H9 (cell line): Measurements from ENCODE around the gene TENM3. TPM values are rescaled to one million over a fixed set of nuclear protein-coding genes. Genes with fewer than 3 reads are reported as not detected.

Source experiments
- DNase-seq: peaks from one replicate; pipeline ENCODE4 v3.0.0-alpha.2; 2017
- H2AFZ ChIP-seq: one replicate; pipeline ENCODE4 v1.6.1; 2013; ENCODE audit warnings: mild to moderate bottlenecking, low read length, control low read depth, moderate library complexity
- H2AK5ac ChIP-seq: 2 replicates; pipeline ENCODE4 v1.6.1; 2013; ENCODE audit warnings: low read length, control low read depth, mixed read lengths; ENCODE audit not compliant: insufficient read length
- H2BK120ac ChIP-seq: one replicate; pipeline ENCODE4 v1.6.1; 2013; ENCODE audit warnings: low read depth, mild to moderate bottlenecking, low read length, control low read depth, inconsistent platforms; ENCODE audit not compliant: poor library complexity, severe bottlenecking
- H2BK12ac ChIP-seq: 2 replicates; pipeline ENCODE4 v1.6.1; 2013; ENCODE audit warnings: low read length, control low read depth, mixed read lengths, low read depth; ENCODE audit not compliant: insufficient read length
- H2BK15ac ChIP-seq: 2 replicates; pipeline ENCODE4 v1.6.1; 2013; ENCODE audit warnings: low read depth, low read length, control low read depth
- H2BK20ac ChIP-seq: one replicate; pipeline ENCODE4 v1.6.1; 2013; ENCODE audit warnings: low read depth, mild to moderate bottlenecking, low read length, control low read depth, inconsistent platforms; ENCODE audit not compliant: poor library complexity, severe bottlenecking
- H2BK5ac ChIP-seq: 2 replicates; pipeline ENCODE4 v1.6.1; 2013; ENCODE audit warnings: low read length, control low read depth, mixed read lengths; ENCODE audit not compliant: insufficient read length
- H3K14ac ChIP-seq: 2 replicates; pipeline ENCODE4 v1.6.1; 2013; ENCODE audit warnings: low read length, control low read depth; ENCODE audit not compliant: insufficient read depth
- H3K18ac ChIP-seq: 2 replicates; pipeline ENCODE4 v1.6.1; 2013; ENCODE audit warnings: low read depth, mild to moderate bottlenecking, mixed read lengths, low read length, control low read depth; ENCODE audit not compliant: insufficient read length
- H3K23ac ChIP-seq: 2 replicates; pipeline ENCODE4 v1.6.1; 2013; ENCODE audit warnings: low read length, control low read depth, mixed read lengths, low read depth; ENCODE audit not compliant: insufficient read length
- H3K23me2 ChIP-seq: 2 replicates; pipeline ENCODE4 v1.6.1; 2013; ENCODE audit warnings: low read depth, mild to moderate bottlenecking, mixed read lengths, low read length, control low read depth; ENCODE audit not compliant: insufficient read length, poor library complexity, severe bottlenecking
- H3K27ac ChIP-seq: 2 replicates; pipeline ENCODE4 v1.5.1; 2013; ENCODE audit warnings: low read length, control low read depth, mixed read lengths, low read depth; ENCODE audit not compliant: insufficient read length
- H3K27me3 ChIP-seq: 2 replicates; pipeline ENCODE4 v1.6.1; 2013; ENCODE audit warnings: low read length, control low read depth, inconsistent platforms; ENCODE audit not compliant: insufficient read depth
- H3K4ac ChIP-seq: 2 replicates; pipeline ENCODE4 v1.6.1; 2013; ENCODE audit warnings: low read depth, mild to moderate bottlenecking, control low read depth, inconsistent platforms, low read length, moderate library complexity
- H3K4me1 ChIP-seq: 2 replicates; pipeline ENCODE4 v1.6.1; 2013; ENCODE audit warnings: low read length, control low read depth, inconsistent platforms; ENCODE audit not compliant: insufficient read depth
- H3K4me2 ChIP-seq: 2 replicates; pipeline ENCODE4 v1.6.1; 2013; ENCODE audit warnings: low read length, control low read depth, mixed read lengths; ENCODE audit not compliant: insufficient read length, insufficient read depth
- H3K56ac ChIP-seq: 2 replicates; pipeline ENCODE4 v1.6.1; 2013; ENCODE audit warnings: low read depth, mild to moderate bottlenecking, mixed read lengths, low read length, control low read depth; ENCODE audit not compliant: insufficient read length
- H3K79me1 ChIP-seq: 2 replicates; pipeline ENCODE4 v1.6.1; 2013; ENCODE audit warnings: low read depth, mild to moderate bottlenecking, moderate library complexity, low read length, control low read depth, inconsistent platforms; ENCODE audit not compliant: insufficient read depth, poor library complexity, severe bottlenecking
- H3K79me2 ChIP-seq: 2 replicates; pipeline ENCODE4 v1.6.1; 2013; ENCODE audit warnings: low read length, control low read depth, inconsistent platforms; ENCODE audit not compliant: insufficient read depth
- H3K9ac ChIP-seq: 2 replicates; pipeline ENCODE4 v1.6.1; 2013; ENCODE audit warnings: low read length, control low read depth, mixed read lengths; ENCODE audit not compliant: insufficient read length; ENCODE audit errors: extremely low read depth
- H3K9me3 ChIP-seq: one replicate; pipeline ENCODE4 v1.6.1; 2013; ENCODE audit warnings: low read depth, low read length, inconsistent platforms; ENCODE audit not compliant: control insufficient read depth
- H3T11ph ChIP-seq: one replicate; pipeline ENCODE4 v1.6.1; 2013; ENCODE audit warnings: mild to moderate bottlenecking, low read length, control low read depth, inconsistent platforms
- H4K20me1 ChIP-seq: one replicate; pipeline ENCODE4 v1.6.1; 2013; ENCODE audit not compliant: control insufficient read depth, insufficient read length, insufficient read depth
- H4K5ac ChIP-seq: 2 replicates; pipeline ENCODE4 v1.6.1; 2013; ENCODE audit warnings: low read depth, mild to moderate bottlenecking, mixed read lengths, low read length, control low read depth; ENCODE audit not compliant: insufficient read length
- H4K8ac ChIP-seq: replicated peaks from 2 replicates; pipeline ENCODE4 v1.6.1; 2013; ENCODE audit warnings: low read length, control low read depth, mixed read lengths, low read depth; ENCODE audit not compliant: insufficient read length
- H4K91ac ChIP-seq: 2 replicates; pipeline ENCODE4 v1.6.1; 2013; ENCODE audit warnings: low read depth, mild to moderate bottlenecking, moderate library complexity, mixed read lengths, low read length, control low read depth; ENCODE audit not compliant: insufficient read length
- H3K27ac Mint-ChIP-seq, 3 experiments: 2 replicates in 2 of 3; 3 replicates in 1 of 3; pipeline ENCODE4 v1.8.0; 2020 to 2021; ENCODE audit warnings: mixed read lengths in 3 of 3, mild to moderate bottlenecking in 1 of 3, moderate library complexity in 1 of 3
- H3K27me3 Mint-ChIP-seq: 2 replicates; pipeline ENCODE4 v1.8.0; 2021; ENCODE audit warnings: low read depth, mild to moderate bottlenecking, moderate library complexity, mixed read lengths
- H3K36me3 Mint-ChIP-seq, 3 experiments: 2 replicates in 2 of 3; 3 replicates in 1 of 3; pipeline ENCODE4 v1.8.0; 2020 to 2021; ENCODE audit warnings: low read depth in 3 of 3, mixed read lengths in 3 of 3; ENCODE audit not compliant: insufficient read depth in 1 of 3
- H3K4me1 Mint-ChIP-seq, 2 experiments: 2 replicates each; pipeline ENCODE4 v1.8.0; 2020; ENCODE audit warnings: mixed read lengths in 2 of 2
- H3K4me3 Mint-ChIP-seq, 2 experiments: 2 replicates in 1 of 2; 3 replicates in 1 of 2; pipeline ENCODE4 v1.8.0; 2020 to 2021; ENCODE audit warnings: mild to moderate bottlenecking in 2 of 2, mixed read lengths in 2 of 2, moderate library complexity in 1 of 2
- H3K9me3 Mint-ChIP-seq, 2 experiments: 2 replicates in 1 of 2; 3 replicates in 1 of 2; pipeline ENCODE4 v1.8.0; 2020; ENCODE audit warnings: mild to moderate bottlenecking in 2 of 2, mixed read lengths in 2 of 2, moderate library complexity in 1 of 2
- CTCF ChIP-seq: fragments of 200-600 bp; sonication (generic); conservative IDR thresholded peaks from 3 replicates; pipeline ENCODE4 v1.8.0; 2021; ENCODE audit warnings: antibody characterized with exemption, mild to moderate bottlenecking
- WGBS: extraction: QIAGEN DNeasy Blood & Tissue Kit; methylation state at CpG from one replicate; pipeline ENCODE4 v1.1.7; 2013; ENCODE audit warnings: missing lambda C conversion rate, low lambda C conversion rate, mixed read lengths; ENCODE audit not compliant: insufficient read length; ENCODE audit errors: extremely low coverage; 5-methylcytosine and 5-hydroxymethylcytosine counted together
- total RNA-seq: library from RNA; stranded (reverse); gene quantifications from 2 replicates; pipeline ENCODE4 v1.2.1, GENCODE V29; 2021

Gene TENM3
- total RNA-seq, 1 experiment from 2014 or later = 49.6 TPM

GRCh38 chr4:182411391-182411790 lies 168.2 kb downstream of the TENM3 start:
- Histone ChIP-seq H2AK5ac (no peak overlapping the region), H3K4me1 (no peaks in the 10 kb centered on the region; the same call in 1 of the 2 replicates), H2BK5ac (no peak overlapping the region), H2BK120ac (no peak overlapping the region), H2BK15ac (no peak overlapping the region), H3K56ac (no peak overlapping the region), H3K27ac (no peak overlapping the region), H4K5ac (no peak overlapping the region), H3K23me2 (no peaks in the 10 kb centered on the region), H3K9ac (no peak overlapping the region), H3K14ac (no peak overlapping the region), H3K23ac (no peak overlapping the region), H2BK12ac (no peak overlapping the region), H3K4me2 (no peak overlapping the region), H4K91ac (no peak overlapping the region), H3K79me2 (no peaks in the 10 kb centered on the region), H3K79me1 (no peaks in the 10 kb centered on the region), H3K27me3 (no peaks in the 10 kb centered on the region), H2BK20ac (no peak overlapping the region), H4K20me1 (no peaks in the 10 kb centered on the region), H3K9me3 (peaks cover 11% of the 10 kb centered on the region), H4K8ac (no peak overlapping the region), H3K4ac (no peak overlapping the region), H3K18ac (no peak overlapping the region), H3T11ph (no peak overlapping the region), H2AFZ (no peak overlapping the region)
- Mint-ChIP-seq H3K4me1 (peaks cover 16 to 23% of the 10 kb centered on the region in 2 experiments), H3K27ac (0 out of 7 replicates have a peak overlapping the region, but pooled peaks of 1 of the 3 experiments have one; percentile 18), H3K4me3 (no peak overlapping the region), H3K27me3 (peaks cover 9% of the 10 kb centered on the region; the same call in 1 of the 2 replicates), H3K36me3 (peaks cover 19 to 33% (median 23%) of the 10 kb centered on the region in 3 experiments), H3K9me3 (peaks cover 18 to 19% of the 10 kb centered on the region in 2 experiments)
- no CpG with 5 or more reads among the region's 3 CpGs for WGBS
- DNase-seq = no peak
- no peak for TF ChIP-seq CTCF
